HFFc6 (cell line): ENCODE data around the gene OSBPL10. TPM values are rescaled to one million over a fixed set of nuclear protein-coding genes. Genes with fewer than 3 reads are reported as not detected.
"Not testable (repeated sequence)": the region's sequence is repeated elsewhere in the genome, so short reads cannot be mapped to it uniquely, and the experiment has no call there.

ENCODE experiments used
- DNase-seq: peaks from one replicate; pipeline ENCODE4 v3.0.0-alpha.2; 2018
- H3K27ac Mint-ChIP-seq: 2 replicates; pipeline ENCODE4 v1.8.0; 2020; ENCODE audit warnings: mild to moderate bottlenecking, mixed read lengths
- H3K27me3 Mint-ChIP-seq: 2 replicates; pipeline ENCODE4 v1.8.0; 2021; ENCODE audit warnings: mild to moderate bottlenecking, moderate library complexity, mixed read lengths; ENCODE audit not compliant: insufficient read depth
- H3K36me3 Mint-ChIP-seq: 2 replicates; pipeline ENCODE4 v1.8.0; 2021; ENCODE audit warnings: low read depth, mixed read lengths
- H3K4me1 Mint-ChIP-seq: 2 replicates; pipeline ENCODE4 v1.8.0; 2020; ENCODE audit warnings: low read depth, mixed read lengths
- H3K4me3 Mint-ChIP-seq: 2 replicates; pipeline ENCODE4 v1.8.0; 2020; ENCODE audit warnings: mild to moderate bottlenecking, moderate library complexity, mixed read lengths
- H3K9me3 Mint-ChIP-seq: 2 replicates; pipeline ENCODE4 v1.8.0; 2020; ENCODE audit warnings: mild to moderate bottlenecking, mixed read lengths
- total RNA-seq, 6 experiments: library from RNA; stranded (reverse); fragmentation: NEBNext Ultra II Directional; extraction: Animal tissue kit (Norgen Biotek cat#: 25700); gene quantifications; 2 replicates in 1 of 6; 3 replicates in 5 of 6; pipeline ENCODE4 v1.2.3, GENCODE V29; 2021
- TF ChIP-seq, protein P1 (sequence below): fragments of 200-600 bp; sonication (generic); IDR thresholded peaks from 2 replicates; pipeline ENCODE4 v1.5.0; 2021; ENCODE audit warnings: antibody characterized with exemption, mild to moderate bottlenecking

OSBPL10 gene
- total RNA-seq, 6 experiments from 2014 or later = 7.3 to 8.9 (median 8.6) TPM

DNA sequence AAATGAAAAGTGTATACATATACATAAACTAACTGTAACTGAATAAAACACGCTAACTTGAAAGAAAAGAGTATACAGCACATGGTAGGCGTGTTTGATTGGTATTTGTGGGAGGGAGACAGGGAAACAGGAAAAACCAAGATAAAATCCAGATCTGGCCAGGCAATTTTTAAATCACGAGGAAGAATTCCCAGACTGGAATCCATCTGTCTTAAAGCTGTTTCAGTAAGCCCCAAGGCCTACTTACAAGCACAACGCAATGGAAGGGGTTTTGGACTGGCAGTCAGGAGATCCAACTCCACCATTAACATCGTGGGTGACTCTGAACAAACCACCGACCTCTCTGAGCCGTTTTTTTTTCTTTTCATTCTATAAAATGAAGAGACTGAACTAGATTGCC is 195.8 kb downstream of the OSBPL10 start:
- no peak overlapping the region for H3K4me3 Mint-ChIP-seq
- H3K27me3 Mint-ChIP-seq = no peaks in the 10 kb centered on the region; the same call in 1 of the 2 replicates

DNA sequence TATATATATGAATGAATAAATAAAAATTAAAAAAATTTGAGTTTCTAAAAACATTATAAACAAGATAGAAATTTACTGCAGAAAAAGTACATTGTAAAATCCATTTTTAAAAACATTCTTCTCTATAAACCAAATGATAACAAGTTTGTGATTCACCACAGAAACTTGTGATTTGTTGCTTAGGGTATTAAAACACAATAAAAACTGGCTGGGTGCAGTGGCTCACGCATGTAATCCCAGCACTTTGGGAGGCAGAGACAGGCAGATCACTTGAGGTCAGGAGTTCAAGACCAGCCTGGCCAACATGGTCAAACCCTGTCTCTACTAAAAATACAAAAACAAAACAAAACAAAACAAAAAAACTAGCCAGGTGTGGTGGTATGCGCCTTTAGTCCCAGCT is 197.2 kb downstream of the OSBPL10 start:
- peaks cover 16% of the 10 kb centered on the region for H3K4me1 Mint-ChIP-seq
- H3K27me3 Mint-ChIP-seq, H3K27ac Mint-ChIP-seq, H3K4me3 Mint-ChIP-seq, H3K9me3 Mint-ChIP-seq, H3K36me3 Mint-ChIP-seq: not testable (repeated sequence)
- DNase-seq = peak; percentile 16

More for the DNA sequence above, 195.8 kb downstream of the OSBPL10 start:
- H3K9me3 Mint-ChIP-seq = no peaks in the 10 kb centered on the region
- H3K27ac Mint-ChIP-seq = no peak overlapping the region
- H3K36me3 Mint-ChIP-seq = no peaks in the 10 kb centered on the region
- TF ChIP-seq, protein P1, sequence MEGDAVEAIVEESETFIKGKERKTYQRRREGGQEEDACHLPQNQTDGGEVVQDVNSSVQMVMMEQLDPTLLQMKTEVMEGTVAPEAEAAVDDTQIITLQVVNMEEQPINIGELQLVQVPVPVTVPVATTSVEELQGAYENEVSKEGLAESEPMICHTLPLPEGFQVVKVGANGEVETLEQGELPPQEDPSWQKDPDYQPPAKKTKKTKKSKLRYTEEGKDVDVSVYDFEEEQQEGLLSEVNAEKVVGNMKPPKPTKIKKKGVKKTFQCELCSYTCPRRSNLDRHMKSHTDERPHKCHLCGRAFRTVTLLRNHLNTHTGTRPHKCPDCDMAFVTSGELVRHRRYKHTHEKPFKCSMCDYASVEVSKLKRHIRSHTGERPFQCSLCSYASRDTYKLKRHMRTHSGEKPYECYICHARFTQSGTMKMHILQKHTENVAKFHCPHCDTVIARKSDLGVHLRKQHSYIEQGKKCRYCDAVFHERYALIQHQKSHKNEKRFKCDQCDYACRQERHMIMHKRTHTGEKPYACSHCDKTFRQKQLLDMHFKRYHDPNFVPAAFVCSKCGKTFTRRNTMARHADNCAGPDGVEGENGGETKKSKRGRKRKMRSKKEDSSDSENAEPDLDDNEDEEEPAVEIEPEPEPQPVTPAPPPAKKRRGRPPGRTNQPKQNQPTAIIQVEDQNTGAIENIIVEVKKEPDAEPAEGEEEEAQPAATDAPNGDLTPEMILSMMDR = no peak
- no peak for DNase-seq
- peaks cover 16% of the 10 kb centered on the region for H3K4me1 Mint-ChIP-seq

DNA sequence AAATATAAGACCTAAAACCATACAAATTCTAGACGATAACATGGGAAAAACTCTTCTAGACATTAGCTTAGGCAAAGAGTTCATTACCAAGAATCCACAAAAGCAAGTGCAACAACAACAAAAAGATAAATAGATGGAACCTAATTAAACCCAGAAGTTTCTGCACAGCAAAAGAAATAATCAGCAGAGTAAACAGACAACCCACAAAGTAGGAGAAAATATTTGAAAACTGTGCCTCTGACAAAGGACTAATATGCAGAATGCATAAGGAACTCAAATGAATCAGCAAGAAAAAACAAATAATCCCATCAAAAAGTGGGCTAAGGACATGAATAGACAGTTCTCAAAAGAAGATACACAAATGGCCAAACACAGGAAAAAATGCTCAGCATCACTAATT is 198.8 kb downstream of the OSBPL10 start:
- not testable (repeated sequence) for H3K4me3 Mint-ChIP-seq, H3K36me3 Mint-ChIP-seq, H3K27ac Mint-ChIP-seq, H3K9me3 Mint-ChIP-seq, DNase-seq, H3K27me3 Mint-ChIP-seq
- peaks cover 24% of the 10 kb centered on the region for H3K4me1 Mint-ChIP-seq

DNA sequence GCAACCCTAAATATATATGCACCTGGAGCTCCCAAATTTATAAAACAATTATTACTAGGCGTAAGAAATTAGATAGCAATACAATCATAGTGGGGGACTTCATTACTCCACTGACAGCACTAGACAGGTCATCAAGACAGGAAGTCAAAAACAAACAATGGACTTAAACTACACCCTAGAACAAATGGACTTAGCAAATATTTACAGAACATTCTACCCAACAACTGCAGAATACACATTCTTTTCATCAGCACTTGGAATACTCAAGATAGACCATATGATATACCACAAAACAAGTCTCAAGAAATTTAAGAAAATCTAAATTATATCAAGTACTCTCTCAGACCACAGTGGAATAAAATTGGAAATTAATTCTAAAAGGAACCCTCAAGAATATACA is 201.5 kb downstream of the OSBPL10 start:
- DNase-seq = no peak
- H3K9me3 Mint-ChIP-seq = peaks cover 7% of the 10 kb centered on the region; the same call in 1 of the 2 replicates
- H3K4me1 Mint-ChIP-seq = peaks cover 40% of the 10 kb centered on the region
- no peak overlapping the region for H3K27ac Mint-ChIP-seq
- TF ChIP-seq, protein P1 = no peak
- H3K27me3 Mint-ChIP-seq = no peaks in the 10 kb centered on the region
- no peak overlapping the region for H3K4me3 Mint-ChIP-seq
- peaks cover 9% of the 10 kb centered on the region; the same call in 1 of the 2 replicates for H3K36me3 Mint-ChIP-seq

DNA sequence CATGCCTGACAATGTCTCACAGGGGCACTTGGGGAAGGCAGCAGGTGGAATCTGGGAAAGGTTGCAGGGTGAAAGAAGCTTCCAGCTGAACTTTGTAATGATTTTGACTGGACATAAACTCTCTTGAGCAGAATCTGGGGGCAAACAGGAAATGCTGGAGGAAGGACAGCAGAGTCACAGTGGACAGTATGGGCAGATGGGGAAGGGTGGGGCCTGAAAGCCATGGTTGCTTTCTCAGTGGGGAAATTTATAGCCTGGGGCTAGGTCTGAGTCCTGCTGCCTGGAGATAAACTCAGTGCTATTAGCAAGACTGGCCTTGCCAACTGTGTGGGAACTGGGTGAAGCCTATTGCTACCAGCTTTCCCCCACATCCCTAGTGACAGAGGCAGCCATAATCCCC is 203.2 kb downstream of the OSBPL10 start:
- TF ChIP-seq, protein P1 = no peak
- H3K27me3 Mint-ChIP-seq = no peaks in the 10 kb centered on the region
- H3K27ac Mint-ChIP-seq = no peak overlapping the region
- peaks cover 40% of the 10 kb centered on the region for H3K4me1 Mint-ChIP-seq
- peaks cover 7% of the 10 kb centered on the region; the same call in 1 of the 2 replicates for H3K9me3 Mint-ChIP-seq
- no peak for DNase-seq
- H3K4me3 Mint-ChIP-seq = no peak overlapping the region
- peaks cover 9% of the 10 kb centered on the region; the same call in 1 of the 2 replicates for H3K36me3 Mint-ChIP-seq

DNA sequence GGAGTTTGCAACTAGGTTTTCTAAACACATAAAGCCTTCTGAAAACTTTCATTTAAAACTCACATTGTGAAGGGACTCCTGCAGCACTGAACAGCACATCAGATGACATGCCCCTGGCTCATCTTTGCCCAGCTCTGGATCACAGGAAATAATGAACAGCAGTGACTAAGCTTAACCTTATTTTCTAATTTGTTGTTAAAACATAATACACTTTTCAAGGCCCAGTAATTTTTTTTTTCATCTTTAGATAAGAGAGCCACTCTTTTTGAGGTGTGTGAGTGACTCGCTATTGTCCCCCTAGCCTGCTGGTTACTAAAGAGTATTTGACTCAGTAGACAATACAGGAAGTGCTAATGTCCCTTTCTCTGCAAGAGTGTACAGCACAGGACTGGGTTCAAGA is 204.0 kb downstream of the OSBPL10 start:
- H3K4me3 Mint-ChIP-seq = no peak overlapping the region
- peaks cover 9% of the 10 kb centered on the region; the same call in 1 of the 2 replicates for H3K36me3 Mint-ChIP-seq
- H3K27ac Mint-ChIP-seq = peak overlapping the region; percentile 31; the same call in 1 of the 2 replicates
- H3K27me3 Mint-ChIP-seq = no peaks in the 10 kb centered on the region
- peaks cover 33% of the 10 kb centered on the region for H3K4me1 Mint-ChIP-seq
- peaks cover 7% of the 10 kb centered on the region; the same call in 1 of the 2 replicates for H3K9me3 Mint-ChIP-seq
- peak; percentile 21 for DNase-seq
- TF ChIP-seq, protein P1 = no peak

DNA sequence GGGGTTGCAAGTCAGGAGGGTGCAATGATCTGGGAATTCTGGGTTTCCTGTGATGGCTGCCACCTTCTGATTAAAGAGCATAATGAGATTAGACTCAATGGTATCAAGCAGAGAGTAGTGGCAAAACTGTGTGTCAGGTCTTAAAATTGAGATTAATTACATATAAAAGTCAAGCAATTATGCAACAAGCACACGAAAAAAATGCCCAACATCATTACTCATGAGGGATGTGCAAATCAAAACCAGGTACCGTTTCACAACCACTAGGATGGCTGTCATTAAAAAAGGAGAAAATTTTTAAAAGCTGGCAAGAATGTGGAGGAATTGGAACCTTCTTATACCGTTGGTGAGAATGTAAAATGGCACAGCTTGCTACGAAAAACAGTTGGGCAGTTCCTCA is 205.0 kb downstream of the OSBPL10 start:
- Mint-ChIP-seq H3K27ac (no peak overlapping the region), H3K27me3 (no peaks in the 10 kb centered on the region), H3K4me1 (peaks cover 31% of the 10 kb centered on the region), H3K9me3 (peaks cover 7% of the 10 kb centered on the region; the same call in 1 of the 2 replicates), H3K4me3 (no peak overlapping the region), H3K36me3 (peaks cover 9% of the 10 kb centered on the region; the same call in 1 of the 2 replicates)
- TF ChIP-seq, protein P1 = no peak
- no peak for DNase-seq
